GM21825 (cell line): Measurements from ENCODE around the gene SP140.
"Not testable (repeated sequence)": the region's sequence is repeated elsewhere in the genome, so short reads cannot be mapped to it uniquely, and the experiment has no call there.

Experiments used
- ATAC-seq: cut with Tn5 transposase; IDR thresholded peaks from one replicate; pipeline ENCODE4 v1.9.1; 2021; ENCODE audit warnings: mild to moderate bottlenecking, moderate library complexity; ENCODE audit not compliant: unreplicated experiment

The SP140 gene

DNA sequence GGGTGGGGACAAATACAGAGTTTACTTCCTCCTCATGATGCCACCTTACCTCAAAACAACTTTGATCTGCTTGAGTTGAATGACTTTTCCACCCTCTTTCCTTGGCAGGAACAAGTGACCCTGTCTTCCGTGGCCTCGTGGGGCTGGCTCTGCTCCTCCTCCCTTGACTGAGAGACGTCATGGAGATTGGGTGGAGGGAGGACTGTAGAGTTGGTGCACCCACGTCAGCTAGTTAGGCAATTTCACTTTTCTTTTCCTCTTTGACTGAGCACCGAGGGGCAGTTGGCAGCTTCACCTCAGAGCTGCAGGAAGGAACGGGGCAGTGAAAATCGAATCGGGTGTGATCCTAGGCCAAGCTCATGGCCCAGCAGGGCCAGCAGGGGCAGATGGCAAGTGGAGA, at the start of gene SP140:
SP140 (plus strand) TSS at position 251 of the 400 bp plus-strand sequence; CDS start at position 360, 109 bp downstream.
- ATAC-seq = peak; percentile 68

DNA sequence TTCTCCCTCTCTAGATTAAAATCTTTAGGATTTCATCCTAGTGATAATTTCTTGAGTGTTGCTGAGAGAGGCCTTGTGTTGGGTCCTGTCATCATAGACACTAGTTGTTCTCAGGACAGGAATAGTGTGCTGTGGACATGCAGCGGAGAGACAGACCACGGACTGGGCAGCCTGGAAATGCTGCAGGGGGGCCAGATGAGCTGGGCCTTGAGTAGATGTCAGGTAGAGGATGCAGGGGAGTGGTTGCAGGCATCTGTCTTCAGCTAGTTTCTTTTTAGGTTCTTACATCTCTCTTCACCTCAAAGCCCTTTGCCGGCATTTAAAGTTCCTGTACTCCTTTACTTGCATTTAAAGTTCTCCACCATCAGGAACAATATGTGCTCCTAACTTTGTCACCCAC, 48.5 kb upstream of the SP140 start:
- ATAC-seq = no peak

DNA sequence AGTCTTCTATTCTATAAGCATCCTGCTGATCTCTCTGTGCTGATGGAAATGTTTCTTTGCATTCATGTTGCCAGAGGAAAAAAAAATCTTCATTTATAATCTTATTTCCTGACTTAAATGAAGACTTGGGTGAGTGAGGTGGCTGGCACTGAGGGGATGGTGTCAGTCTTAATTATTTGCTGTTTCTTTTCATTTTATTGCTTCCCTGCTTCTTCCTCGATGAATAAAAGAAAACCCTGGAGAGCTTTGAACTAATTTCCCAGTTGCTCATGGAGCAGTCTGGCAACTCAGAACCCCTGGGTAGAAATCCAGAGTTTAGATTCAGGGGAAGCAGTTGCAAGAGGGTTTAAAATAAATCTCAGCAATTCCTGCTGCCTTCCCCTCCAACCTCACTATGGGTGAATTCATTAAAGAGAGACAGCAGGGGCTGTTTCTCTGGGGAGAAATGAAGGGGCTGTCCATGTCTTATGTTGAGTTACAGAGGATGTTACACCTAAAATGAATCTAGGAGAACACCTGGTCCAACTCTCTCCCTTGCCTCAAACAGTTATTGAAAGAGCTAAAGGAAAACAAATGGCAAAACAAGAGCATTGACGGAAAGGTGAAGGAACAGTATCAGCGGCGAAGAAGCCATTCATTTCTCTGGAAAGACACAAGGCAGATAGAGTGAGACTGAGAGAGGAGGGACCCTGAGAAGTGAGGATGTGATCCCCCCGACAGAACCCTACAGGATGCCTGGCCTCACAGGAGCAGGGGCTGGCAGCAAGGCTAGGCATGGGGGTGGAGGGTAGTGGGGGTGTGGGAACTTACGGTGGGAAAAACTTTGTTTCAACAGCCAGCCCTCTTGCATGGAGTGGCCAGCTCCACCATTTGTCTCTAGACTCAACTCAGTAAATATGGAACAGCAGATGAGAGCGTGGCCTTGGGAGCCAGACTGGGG, 46.7 kb upstream of the SP140 start:
- no peak for ATAC-seq

DNA sequence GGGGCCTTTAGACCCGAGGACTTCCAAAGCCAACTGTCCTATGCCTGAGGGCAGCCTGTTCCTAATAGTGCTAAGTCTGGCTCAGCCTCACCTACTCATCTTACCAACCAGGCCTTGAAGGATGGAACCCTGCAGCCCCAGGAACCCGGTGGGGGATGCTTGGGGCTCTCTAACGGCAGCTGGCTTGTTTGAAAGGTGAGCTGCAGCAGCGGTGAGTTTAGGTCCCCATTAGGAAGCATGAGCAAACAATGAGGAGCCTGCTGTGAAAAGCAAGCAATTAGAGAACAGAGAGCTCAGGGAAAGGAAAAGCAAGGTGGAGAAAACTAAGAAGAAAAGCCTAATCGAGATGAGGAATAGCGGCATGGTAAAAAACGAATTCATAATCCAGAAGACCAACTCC, 45.6 kb upstream of the SP140 start:
- no peak for ATAC-seq

DNA sequence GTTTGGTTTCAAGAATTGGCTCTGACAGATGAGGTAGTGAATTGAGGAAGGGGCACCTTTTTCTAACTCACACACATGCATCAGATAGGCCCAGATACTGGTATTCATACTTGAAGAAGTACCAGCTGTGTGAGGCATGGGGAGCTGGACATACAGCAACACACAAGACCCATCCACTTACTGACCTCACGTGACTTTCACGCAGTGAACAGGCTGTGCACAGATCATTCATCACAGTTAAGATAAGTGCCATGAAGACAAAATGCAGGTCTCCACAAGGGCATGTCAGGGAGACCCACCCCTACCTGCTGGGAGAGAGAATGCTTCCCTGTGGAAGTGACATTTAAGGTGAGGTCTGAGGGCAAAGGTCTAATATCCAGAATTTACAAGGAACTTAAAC, 44.3 kb upstream of the SP140 start:
- no peak for ATAC-seq

DNA sequence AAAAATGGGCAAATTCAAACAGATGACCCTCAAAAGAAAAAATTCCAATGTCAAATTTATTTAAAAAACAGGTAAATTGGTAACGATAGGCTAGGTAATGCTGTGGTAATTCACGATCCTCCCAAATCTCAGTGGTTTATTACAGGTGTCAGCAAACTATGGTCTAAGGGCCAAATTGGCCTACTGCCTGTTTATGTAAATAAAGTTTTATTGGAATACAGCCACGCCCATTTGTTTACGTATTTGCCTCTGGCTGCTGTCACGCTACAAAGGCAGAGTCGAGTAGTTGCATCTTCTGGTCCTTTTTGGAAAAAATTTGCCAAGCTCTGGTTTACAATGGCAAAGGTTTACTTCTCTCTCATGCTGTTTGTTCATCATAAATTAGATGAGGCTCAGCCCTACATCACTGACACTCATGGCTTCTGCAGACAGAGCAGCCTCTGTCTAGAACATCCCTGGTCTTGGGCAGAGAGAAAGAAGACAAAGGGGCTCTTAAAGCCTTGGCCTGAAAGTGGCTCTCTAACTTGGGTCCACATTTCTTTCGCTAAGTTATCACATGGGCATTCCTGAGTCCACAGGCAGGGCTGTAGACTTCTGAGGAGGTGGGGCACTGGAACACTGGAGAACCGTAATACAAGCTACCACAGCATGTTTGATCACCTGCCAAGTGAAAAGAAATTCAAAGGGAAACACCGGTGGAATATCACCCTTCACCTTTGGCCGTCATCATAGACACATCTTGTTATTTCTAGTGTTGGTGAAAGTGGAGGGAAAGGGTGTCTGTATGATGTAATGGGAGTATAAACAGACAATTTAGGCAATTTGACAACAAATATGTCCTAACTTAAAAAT, 40.6 kb upstream of the SP140 start:
- ATAC-seq = no peak

DNA sequence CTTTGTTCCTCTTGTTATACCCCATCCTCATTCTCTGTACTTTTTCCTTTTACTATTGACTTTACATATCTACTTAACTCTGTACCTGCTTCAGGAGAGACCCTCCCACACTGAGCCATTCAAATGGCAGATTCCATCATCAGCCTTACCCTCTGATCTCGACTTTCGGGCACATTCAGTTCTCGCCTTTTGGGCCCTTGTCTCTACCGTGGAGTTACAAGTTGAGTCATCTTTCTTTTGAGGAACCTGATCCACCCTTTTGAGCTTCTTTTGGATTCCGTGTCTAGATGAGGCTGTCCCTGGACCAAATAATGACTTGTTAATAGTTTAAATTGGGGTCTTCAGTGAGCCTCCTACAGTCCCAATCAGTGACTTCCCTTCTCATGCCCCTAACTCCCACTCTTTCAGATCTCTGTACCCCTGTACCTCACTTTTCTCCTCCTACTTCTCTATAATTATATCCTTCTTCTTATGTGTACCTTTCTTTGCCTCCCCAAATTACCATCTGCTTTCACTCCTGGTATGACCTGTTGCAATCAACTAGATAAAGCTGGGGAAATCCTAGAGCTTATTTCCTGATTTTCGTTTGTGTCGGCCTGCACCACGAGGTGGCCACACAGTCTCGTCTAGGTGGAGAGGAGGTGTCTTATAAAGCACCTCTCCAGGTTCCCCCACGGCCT, 23.0 kb upstream of the SP140 start:
- ATAC-seq = peak; percentile 35

DNA sequence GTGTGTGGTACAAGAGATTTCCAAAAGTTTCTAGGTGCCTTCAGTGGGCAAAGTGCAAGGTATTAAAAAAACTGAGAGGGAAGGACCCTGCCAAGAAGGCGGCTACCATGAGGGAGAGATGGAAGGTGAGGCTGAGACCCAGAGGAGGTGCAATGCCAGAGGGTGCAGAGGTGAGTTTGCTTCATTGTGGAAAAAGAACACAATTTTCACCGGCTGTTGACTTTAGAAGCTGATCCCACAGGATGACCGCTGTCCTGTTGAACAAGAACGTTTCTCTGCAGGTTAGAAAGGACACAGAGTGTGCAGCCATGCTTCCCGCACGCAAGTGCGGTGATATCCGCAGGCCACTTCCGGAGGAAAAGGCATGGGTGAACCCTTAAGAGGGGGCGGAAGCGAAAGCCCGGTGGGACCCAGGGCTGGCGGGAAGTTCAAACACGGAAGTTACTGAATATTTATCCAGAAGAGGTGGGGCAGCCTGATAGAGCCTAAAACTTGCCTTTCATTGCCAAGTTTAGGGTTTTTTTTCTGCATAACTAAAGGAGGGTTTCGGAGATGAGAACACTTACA, 22.3 kb upstream of the SP140 start:
- ATAC-seq = peak; percentile 35

DNA sequence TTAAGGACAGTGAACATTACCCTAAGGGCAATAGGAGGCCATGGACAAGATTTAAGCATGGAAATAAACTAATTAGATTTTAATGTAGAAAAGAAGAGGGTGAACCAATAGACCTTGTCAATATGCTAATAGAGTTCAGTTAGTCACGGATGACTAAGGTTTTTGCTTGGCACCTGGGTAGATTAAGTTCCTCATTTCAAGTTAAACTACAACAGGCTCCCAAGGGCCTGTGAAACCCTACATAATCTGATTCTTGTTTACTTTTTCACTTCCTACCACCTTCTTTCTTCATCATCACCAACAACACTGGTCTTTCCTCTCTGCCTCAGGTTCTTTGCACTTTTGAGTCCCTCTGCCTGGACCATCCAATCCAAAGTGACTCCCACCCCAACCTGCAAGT, 20.5 kb upstream of the SP140 start:
- peak; percentile 60 for ATAC-seq

DNA sequence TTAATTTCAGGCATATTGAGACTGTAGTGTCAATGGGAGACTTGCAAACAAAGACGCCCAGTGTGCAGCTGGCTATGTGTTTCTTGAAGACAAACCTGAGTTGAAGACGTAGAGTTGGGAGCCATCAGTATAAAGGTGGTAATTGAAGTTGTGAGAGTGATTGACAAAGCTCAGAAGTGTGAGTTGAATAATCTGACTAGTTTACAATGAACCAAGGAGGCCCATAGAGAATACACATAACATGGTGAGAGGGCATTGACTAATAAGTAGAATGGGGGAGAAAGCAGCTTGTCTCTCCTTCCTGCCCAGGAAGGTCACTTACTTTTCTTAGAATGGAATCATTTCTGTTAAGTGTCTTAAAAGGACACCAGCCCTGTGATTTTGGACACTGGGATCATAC, 19.8 kb upstream of the SP140 start:
- no peak for ATAC-seq

DNA sequence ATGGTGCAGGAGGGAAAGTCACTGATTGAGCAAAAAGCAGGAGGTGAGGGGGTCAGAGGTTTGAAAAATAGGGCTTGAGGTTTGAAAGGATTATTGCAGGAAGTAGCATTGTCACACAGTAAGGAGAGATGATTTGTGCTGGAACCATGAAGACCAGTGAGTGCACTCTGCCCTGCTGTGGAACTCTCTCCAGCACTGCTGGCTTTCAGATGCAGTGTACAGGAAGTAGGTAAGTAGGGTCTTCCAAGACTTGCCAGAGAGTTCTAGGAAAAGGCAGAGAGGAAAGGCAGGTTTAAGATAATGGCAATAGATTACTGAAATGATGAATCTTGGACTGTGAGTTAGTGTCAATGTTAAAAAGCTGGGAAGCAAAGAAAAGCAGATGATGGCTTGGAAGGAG, 17.0 kb upstream of the SP140 start:
- ATAC-seq = no peak

DNA sequence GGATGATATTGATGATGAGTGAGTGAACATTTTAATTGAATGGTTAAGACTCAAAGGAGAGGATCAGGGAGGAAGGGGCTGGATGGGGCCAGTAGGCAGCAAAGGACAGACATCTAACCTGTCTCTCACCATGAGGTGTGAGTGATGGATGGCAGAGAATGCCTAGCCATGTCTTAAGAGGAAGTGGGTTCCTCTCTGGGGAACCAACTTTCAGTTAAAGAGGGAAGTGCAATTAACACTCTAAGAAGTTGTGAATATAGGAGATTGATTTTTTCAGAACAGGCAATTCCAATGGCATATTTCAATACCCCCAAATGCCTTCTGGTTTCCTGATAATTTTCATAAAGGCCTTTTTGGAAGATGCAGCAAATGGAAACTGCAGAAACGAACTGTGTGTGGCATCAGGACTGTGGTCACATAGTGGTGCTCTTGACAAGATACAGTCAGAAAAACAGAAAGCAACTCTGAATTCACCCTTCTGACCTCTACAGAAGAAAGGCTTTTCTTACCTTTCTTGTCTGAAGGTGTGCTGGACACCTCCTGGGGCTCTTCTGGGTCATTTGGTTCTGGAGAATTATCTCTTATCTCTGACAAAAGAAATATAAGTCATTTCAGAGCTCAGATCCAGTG, 16.0 kb upstream of the SP140 start:
- no peak for ATAC-seq

DNA sequence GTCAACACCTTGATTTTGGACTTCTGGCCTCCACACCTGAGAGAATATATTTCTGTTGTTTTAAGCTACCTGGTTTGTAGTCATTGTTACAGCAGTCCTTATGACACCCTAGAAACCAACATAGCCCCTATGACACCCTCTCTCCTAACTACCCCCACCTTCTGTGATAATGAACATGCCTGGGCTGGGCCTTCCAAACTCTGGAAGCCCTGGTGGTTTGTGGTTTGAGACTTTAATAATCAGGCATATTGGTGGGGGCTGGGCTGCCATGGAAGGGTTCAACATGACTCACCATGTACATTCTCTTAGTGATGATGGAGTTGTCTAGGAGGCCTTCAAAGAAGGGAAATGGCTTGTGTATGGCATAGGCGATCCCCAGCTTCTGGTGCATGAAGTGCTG, 9.0 kb upstream of the SP140 start:
- no peak for ATAC-seq

DNA sequence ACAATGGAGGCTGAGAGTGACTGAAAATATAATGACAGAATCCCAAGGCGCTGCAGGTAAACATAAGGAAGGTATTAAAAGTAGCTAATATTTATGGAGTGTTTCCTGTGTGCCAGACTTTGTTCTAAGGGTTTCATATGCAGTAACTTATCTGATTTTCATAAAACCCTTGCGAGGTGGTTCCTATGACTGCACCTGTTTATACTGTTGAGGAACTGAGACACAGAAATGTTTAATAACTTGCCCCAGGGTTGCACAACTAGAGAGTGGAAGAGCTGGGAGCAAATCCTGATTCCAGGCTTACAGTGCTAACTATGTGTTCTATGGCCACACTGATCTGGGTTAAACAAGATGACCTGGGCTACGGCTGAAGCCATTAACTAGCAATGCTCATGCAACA, 8.1 kb upstream of the SP140 start:
- no peak for ATAC-seq

DNA sequence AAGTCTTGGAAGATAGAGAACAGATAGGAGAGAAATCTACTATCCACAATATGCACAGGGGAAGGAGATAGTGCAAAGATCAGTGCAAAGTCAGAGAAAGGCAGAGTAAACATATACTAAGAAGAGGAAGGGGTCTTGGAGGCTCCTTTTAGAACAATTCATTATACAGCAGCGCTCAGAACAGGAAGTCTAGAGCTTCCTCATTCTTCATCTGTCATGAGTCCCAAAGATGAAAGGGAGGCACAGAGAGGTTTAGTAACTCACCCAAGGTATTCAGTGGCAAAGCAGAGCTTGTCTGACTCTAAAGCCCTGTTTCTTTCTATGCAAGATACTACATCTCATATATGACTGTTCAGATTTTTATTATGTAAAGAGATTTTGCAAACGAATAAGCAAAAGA, 7.1 kb upstream of the SP140 start:
- ATAC-seq = no peak

DNA sequence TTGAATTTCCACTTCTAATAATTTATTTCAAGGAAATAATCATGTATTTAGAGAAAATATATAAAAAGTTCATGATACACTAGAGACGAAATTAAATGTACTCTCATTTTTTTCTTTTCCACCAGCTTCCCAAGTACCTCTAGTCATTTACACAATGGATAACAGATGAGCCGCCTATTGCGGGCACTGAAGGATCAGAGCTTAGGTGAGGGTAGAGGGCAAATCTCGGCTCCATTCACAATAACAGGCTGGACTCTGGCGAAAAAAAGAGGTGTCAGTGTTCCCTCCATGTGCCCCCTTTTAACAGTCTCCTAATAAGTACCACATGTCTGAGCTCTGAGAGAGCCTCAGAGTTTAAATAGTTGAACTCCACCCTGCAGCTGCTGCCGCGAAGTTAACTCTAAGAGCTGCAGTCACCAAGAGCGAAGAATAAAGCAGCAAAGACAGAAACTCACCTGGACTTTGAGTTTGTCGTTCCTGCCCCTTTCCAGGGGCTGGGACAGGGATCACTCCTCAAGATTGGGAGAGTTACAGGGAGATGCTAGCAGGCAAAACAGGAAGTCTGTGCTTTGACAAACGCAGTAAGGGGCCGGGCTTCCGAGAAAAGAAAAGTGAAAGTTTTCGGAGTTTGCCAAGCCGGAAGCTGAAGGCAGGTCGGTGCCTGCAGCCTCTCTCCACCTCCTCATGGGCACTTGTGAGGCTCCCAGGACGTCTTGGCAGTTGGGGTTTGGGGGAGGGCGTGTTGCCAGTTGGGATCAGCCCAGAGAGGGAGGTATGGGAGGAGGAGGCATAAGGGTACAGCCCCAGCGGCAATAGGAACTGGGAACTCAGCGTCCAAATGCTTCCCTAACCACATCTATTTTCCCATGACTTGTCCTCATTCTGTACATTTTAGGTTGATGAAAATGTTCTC, 5.9 kb upstream of the SP140 start, which contains the start of gene SP110:
SP110 (minus strand) TSS at position 566 of the 913 bp plus-strand sequence. CDS start 3,057 bp downstream, outside the sequence.
- peak; percentile 80 for ATAC-seq

DNA sequence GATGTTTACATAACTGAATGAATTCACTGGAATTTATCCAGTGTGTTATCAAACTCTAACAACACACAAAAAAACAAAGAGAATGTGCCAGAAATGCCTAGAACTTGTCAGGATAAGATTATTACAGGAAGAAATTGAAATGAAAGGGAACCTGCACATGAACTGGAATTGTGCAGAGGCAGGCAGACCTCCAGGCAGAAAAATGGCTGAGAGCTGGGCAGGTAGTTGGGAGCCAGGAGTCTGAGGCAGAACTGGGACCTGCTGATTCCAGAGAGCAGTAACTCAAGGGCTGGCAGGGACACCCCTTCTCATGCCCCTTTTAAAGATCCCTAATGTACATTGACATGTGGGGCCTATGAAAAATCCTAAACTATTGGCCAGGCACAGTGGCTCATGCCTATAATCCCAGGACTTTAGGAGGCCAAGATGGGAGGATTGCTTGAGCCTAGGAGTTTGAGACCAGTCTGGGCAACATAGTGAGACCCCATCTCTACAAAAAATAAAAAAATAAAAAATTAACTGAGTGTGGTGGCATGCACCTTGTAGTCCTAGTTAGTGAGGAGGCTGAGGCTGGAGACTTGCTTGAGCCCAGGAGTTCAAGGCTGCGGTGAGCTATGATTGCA, 5.1 kb upstream of the SP140 start:
- no peak for ATAC-seq

DNA sequence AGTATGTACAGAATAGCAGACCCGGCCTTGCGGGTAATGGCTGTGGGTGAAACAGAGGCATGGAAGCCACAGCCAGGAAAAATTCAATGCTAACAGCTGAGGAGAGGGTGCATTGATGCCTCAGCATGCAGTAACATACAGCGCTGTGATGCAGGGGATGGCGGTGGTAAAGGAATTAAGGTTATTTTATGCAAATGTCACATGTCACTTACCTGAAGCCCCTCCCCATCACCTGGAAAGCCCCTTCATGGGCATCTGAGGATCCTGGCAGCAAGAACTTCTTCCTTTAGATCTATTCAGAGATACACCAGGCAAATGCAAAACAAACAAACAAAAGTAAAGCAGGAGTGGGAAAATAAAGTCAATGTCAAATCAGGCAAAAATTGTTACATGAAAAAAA, 4.0 kb upstream of the SP140 start:
- no peak for ATAC-seq

DNA sequence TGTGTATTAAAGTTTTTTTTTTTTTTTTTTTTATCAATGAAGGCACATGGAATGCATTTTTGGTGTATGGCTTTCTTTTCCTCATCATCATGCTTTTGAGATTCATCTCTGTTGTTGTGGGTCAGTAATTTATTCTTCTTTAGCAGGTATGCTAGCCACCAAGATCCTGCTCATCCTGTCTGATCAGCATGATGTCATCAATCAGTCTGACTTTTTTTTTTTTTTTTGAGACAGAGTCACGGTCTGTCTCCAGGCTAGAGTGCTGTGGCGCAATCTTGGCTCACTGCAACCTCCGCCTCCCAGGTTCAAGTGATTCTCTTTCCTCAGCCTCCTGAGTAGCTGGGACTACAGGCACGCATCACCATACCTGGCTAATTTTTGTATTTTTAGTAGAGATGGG, 2.7 kb upstream of the SP140 start:
- ATAC-seq = not testable (repeated sequence)
